Activated T-cell treated with anti-CD3 and anti-CD28 coated beads, Interleukin-2, amount 50 U/mL, for 24 hours (primary cell): ENCODE data around the gene ZNF83.
"Not testable (repeated sequence)": the region's sequence is repeated elsewhere in the genome, so short reads cannot be mapped to it uniquely, and the experiment has no call there.

ENCODE experiments used
- DNase-seq: peaks from one replicate; pipeline ENCODE4 v3.0.0-alpha.2; 2020
- H3K27ac Mint-ChIP-seq: 2 replicates; pipeline ENCODE4 v1.8.0; 2020; ENCODE audit warnings: mild to moderate bottlenecking, mixed read lengths
- H3K27me3 Mint-ChIP-seq: 2 replicates; pipeline ENCODE4 v1.8.0; 2020; ENCODE audit warnings: mixed read lengths
- H3K36me3 Mint-ChIP-seq: 2 replicates; pipeline ENCODE4 v1.8.0; 2020; ENCODE audit warnings: low read depth, mixed read lengths
- H3K4me1 Mint-ChIP-seq: 2 replicates; pipeline ENCODE4 v1.8.0; 2020; ENCODE audit warnings: low read depth, mixed read lengths
- H3K4me3 Mint-ChIP-seq: 2 replicates; pipeline ENCODE4 v1.8.0; 2020; ENCODE audit warnings: mild to moderate bottlenecking, moderate library complexity, mixed read lengths
- H3K9me3 Mint-ChIP-seq: 2 replicates; pipeline ENCODE4 v1.8.0; 2020; ENCODE audit warnings: mixed read lengths

ZNF83 gene

GRCh38 chr19:52569638-52569999 is 68.5 kb downstream of the ZNF83 start:
- DNase-seq, H3K27me3 Mint-ChIP-seq: not testable (repeated sequence)
- peak overlapping the region; percentile 91 for H3K27ac Mint-ChIP-seq
- H3K9me3 Mint-ChIP-seq = peaks cover 45% of the 10 kb centered on the region
- peaks cover 30% of the 10 kb centered on the region for H3K4me1 Mint-ChIP-seq
- H3K36me3 Mint-ChIP-seq = peaks cover 74% of the 10 kb centered on the region
- H3K4me3 Mint-ChIP-seq = peak overlapping the region; percentile 89

DNA sequence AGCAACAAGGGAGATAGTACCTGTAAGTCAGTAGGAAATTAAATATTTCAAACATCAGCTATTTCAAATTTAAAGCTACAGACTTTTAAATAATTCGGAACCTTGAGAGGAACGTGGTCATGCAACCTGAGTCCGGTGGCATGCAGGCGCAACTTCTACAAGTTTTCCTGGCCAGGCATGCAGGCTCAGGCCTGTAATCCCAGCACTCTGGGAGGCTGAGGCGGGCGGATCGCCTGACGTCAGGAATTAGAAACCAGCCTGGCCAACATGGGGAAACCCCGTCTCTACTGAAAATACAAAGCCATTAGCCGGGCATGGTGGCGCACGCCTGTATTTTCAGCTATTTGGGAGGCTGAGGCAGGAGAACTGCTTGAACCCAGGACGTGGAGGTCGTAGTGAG is 70.2 kb downstream of the ZNF83 start:
- Mint-ChIP-seq H3K4me1 (peaks cover 29% of the 10 kb centered on the region), H3K36me3 (peaks cover 74% of the 10 kb centered on the region), H3K27me3 (no peaks in the 10 kb centered on the region), H3K9me3 (peaks cover 42% of the 10 kb centered on the region), H3K4me3 (no peak overlapping the region), H3K27ac (no peak overlapping the region)
- DNase-seq = no peak

GRCh38 chr19:52566588-52566987 is 71.6 kb downstream of the ZNF83 start:
- H3K4me1 Mint-ChIP-seq = peaks cover 19% of the 10 kb centered on the region
- peaks cover 40% of the 10 kb centered on the region for H3K9me3 Mint-ChIP-seq
- H3K27me3 Mint-ChIP-seq = no peaks in the 10 kb centered on the region
- H3K27ac Mint-ChIP-seq = no peak overlapping the region
- no peak overlapping the region for H3K4me3 Mint-ChIP-seq
- peaks cover 74% of the 10 kb centered on the region for H3K36me3 Mint-ChIP-seq
- no peak for DNase-seq

DNA sequence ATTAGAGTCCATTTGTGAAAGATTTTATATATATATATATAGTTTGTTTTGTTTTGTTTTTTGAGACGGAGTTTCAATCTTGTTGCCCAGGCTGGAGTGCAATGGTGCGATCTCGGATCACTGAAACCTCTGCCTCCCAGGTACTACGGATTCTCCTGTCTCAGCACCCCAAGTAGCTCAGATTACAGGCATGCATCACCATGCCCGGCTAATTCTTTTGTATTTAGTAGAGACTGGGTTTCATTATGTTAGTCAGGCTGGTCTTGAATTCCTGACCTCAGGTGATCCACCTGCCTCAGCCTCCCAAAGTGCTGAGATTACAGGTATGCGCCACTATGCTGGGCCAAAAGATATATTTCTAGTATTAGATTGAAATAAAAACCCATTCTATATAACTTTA is 72.0 kb downstream of the ZNF83 start:
- Mint-ChIP-seq H3K27me3 (no peaks in the 10 kb centered on the region), H3K4me1 (peaks cover 16% of the 10 kb centered on the region), H3K4me3 (no peak overlapping the region), H3K36me3 (peaks cover 74% of the 10 kb centered on the region), H3K27ac (no peak overlapping the region), H3K9me3 (peaks cover 40% of the 10 kb centered on the region)
- no peak for DNase-seq
